Skin epidermis (tissue), 12 donors: ENCODE measurements around the gene FBRSL1.

Experiments
- H3K27ac ChIP-seq, 21 experiments: fragments of 200-600 bp; sonication (generic) in 11 of 21; one replicate each; pipeline ENCODE4 v1.5.0; 2020; ENCODE audit warnings: mild to moderate bottlenecking in 3 of 21, inconsistent platforms in 2 of 21, moderate library complexity in 2 of 21
- H3K4me3 ChIP-seq, 7 experiments: fragments of 200-600 bp; sonication (generic) in 2 of 7; one replicate each; pipeline ENCODE4 v1.5.0; 2020; ENCODE audit warnings: inconsistent platforms in 2 of 7, mild to moderate bottlenecking in 2 of 7, moderate library complexity in 1 of 7

FBRSL1 gene

DNA sequence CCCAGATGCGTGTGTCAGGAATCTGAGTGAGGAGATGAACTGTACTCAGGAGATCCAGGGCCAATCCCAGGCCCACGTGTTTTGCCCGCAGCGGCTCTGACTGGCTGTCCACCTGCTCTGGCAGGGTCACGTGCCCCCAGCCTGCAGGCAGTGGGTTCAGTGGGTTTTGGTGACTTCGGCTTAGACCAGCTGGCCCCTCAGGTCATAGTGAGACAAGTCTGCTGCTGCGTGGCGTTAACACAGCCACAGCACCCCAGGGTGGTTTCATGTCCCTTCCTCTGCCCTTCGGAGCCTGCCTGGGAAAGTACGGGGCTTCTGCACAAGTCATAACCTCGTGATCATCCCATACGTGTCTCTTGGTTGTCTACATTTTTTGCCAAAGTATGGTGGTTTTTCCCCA, 2.6 kb downstream of the FBRSL1 start:
- H3K4me3 ChIP-seq: peak overlapping the region in 2 of 7 experiments; percentile 13 to 64
- peak overlapping the region in 1 of 21 experiments; percentile 34 for H3K27ac ChIP-seq

DNA sequence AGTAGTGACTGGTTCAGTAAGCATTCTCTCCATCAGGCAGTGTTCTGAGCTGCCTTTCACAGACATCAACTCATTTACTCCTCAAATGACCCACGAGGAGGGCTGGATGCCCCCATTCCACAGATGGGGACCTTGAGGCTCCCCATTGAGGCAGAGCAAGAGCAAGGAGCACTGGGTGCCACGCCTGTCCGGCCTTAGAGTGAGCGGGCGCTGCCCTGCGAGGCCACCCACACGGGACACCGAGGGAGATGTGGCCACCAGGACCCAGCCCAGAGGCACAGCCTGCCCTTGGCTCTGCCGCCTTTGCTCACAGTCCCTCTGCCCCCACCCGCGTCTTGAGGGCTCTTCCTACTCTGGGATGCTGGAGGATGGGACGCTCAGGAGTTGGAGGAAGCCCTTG, 3.0 kb downstream of the FBRSL1 start:
- Histone ChIP-seq H3K27ac (peak overlapping the region in 1 of 21 experiments; percentile 34), H3K4me3 (no peak overlapping the region)

DNA sequence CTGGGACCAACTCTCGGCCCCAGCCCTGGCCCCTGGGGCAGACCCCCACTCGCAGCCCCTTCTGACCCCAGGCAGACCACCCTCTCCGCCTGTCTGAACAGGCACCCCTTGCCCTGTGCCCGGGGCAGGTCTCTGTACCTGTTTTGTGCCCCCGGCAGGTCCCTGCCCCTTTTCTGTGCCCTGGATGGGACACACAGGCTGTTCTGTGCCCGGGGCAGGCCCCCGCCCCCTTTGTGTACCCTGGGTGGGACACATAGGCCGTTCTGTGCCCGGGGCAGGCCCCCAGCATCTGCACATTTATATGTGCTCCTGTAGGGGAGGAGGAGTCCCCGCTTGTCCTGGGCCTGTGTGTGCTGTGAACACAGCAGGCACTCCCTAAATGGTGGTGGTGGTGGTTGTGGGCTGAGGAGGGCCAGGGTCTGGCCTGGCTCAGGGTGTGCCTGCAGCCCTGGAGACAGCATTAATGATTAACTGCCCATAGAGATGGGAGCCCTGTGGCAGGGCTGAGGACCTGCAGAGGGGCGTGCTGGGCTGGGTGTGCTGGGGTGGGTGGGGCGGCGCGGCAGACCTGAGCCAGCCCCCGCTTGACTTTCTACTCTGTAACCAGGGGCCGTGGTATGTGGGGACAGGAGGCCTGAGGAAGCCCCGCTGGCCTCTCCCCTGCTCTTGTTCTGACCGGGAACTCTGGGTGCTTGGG, 3.7 kb downstream of the FBRSL1 start:
- H3K4me3 ChIP-seq: no peak overlapping the region
- peak overlapping the region in 7 of 21 experiments; percentile 4 to 43 (median 26) for H3K27ac ChIP-seq

DNA sequence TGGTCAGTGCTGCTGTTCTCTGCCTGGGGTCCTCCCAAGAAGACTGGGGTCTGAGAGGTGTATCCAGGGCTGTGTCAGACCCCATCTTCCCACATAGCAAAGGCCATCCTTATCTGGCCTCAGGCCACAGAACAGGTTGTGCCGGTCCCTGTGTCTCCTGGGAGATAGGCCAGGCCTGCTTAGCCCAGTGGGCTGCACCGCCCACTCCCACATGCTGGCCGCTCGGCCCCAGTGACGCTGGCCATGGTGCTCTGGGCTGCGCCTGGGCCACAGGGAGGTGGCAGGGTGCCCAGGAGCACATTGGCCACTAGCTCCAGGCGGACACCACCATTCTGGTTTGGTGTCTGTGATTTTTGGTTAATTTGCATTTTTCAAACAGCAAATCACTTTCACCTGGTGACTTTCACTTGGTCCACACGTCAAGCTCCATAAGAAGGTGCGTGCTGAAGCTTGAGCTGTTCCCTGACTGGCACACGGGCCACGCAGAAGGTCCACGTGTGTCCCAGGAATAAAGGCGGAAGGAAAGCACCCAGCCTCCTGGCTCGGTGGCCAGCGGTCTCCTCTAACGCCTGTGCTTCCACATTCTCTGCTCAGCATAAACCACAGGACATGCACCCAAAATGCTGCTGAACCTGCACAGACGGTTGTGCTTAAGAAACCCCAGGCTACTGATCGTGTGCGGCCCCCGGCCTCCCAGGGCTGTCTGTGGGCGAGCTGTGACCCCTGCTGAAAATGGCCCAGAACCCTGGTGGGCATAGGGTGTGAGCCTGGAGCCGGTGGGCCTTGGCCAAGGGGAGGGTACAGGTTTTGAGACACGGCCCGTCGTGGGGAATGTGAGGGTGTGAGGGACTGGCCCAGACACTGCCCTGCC, 4.6 kb downstream of the FBRSL1 start:
- H3K4me3 ChIP-seq: no peak overlapping the region
- H3K27ac ChIP-seq: peak overlapping the region in 5 of 21 experiments; percentile 4 to 43 (median 21)

DNA sequence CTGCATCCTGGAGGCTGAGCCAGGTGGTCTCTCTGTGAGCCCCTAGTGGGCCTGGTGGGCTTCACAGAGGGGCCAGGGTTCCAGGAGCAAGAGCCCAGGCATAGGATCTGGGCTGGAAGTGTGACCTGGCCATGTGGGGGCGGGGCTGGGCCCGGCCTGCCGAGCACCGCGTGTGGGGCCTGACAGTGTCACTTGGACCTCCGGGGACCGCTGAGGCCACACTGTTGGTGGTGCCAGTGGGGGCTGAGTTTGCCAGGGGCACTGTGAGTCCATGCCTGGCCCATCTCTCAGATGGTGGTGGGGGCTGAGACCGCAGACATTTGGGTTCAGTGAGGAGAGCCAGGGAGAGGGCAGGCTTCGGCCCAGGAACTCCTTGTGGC, 5.2 kb downstream of the FBRSL1 start:
- peak overlapping the region in 2 of 21 experiments; percentile 21 to 24 for H3K27ac ChIP-seq
- H3K4me3 ChIP-seq: no peak overlapping the region

DNA sequence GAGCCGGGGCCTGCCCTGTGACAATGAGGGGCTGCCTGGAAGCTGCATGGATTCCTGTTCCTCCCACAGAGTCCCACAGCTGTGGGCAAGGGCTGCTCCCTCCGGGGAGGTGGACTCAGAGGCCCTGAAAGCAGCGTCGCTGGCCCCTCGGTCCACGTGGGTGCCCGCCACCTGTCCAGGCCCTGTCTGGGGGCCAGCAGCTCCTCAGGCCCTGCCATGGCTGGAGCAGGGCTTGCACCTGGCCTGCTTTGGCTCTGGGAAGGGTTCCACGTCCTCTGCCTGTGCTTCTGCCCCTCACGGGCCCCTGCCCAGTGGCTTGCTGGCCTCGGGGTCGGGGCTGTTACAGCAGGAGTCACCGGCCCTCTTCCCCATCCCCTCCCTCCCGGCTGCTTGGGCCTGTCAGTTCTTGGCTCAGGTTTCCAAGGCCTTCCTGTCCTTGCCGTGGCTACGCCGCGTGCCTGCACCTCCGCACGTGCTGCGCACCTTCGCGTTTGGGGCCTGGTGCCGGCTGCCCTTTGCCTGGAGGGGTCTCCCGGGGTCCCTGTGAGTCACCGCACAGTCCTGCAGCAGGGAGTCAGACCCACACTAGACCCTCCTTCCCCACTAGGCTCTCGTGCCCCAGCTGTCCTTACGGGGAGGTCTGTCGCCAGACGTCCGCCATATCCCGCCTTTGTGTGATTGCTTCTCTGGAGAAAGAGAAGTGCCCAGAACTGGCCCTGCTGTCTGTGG, 5.8 kb downstream of the FBRSL1 start:
- Histone ChIP-seq H3K4me3 (no peak overlapping the region), H3K27ac (peak overlapping the region in 1 of 21 experiments; percentile 24)

DNA sequence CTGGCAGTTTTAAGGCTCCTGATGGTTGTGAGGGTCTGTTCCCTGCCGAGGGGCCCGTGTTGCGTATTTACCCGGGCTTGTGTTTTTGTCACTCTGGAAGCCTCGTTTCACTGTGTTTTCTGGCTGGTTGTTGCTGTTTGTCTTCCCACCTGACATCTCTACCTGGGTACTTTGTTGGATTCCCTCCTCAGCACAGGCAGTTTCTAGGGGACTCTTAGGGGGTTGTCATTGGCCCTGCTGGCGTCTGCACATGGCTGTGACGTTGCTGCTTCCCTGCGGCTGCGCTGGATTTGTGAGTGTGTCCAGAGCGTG, 6.4 kb downstream of the FBRSL1 start:
- Histone ChIP-seq H3K27ac (no peak overlapping the region), H3K4me3 (no peak overlapping the region)

DNA sequence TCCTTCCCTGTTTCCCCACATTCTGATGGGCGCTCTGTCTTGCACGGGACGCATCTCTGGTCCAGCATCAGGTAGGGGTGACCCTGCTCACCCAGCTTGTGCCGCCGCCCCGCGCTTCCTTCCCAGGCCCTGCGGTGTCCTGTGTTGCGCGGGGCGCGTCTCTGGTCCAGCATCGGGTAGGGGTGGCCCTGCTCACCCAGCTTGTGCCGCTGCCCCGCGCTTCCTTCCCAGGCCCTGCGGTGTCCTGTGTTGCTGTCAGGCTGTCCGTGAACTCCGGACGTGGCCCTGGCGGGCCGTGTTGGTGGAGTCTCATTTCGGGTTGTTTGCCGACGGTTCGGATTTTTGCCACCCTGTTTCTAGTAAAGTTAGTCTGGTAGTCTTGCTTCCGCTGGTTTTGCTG, 6.8 kb downstream of the FBRSL1 start:
- Histone ChIP-seq H3K4me3 (no peak overlapping the region), H3K27ac (no peak overlapping the region)

DNA sequence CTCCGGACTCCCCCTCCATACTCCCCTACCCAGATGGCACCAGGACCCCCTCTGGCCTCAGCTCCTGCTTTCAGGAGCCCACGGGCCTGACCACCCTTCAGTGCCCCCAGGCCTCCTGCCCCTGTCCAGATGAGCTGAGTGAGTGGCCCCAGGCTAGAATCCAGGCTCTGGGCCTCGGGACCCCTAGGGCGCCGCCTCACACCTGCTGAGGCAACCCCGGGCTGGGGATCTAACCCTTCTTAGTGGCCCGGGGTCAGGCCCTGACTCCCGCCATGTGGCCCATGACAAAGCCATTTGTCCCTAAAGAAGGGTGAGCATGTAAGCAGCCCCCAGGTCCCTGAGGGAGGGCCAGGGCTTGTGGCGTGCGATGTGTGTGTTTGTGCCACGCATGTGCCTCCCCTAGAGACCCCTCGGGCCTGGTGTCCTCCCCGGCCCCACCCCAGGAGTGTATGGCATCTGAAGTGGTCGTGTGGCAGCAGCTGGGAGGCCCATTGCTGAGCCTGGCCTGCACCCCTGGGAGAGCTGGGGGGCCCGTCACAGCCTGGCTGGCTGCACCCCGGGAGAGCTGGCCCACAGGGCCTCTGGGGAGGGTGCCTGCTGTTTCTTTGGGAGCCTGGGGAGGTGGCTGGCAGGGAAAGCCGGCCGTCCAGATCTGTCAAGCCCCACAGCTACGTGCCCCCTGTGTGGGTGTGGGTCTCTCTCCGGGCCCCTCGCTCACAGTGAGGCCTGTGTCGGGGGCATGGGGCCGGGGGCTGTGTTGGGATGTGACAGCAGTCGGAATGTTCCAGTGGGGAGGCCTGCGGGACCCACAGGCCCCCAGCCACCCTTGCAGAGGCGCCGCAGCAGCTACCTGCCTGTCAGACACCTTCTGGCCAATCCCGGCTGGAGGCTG, 7.8 kb downstream of the FBRSL1 start:
- H3K27ac ChIP-seq: no peak overlapping the region
- H3K4me3 ChIP-seq: no peak overlapping the region

DNA sequence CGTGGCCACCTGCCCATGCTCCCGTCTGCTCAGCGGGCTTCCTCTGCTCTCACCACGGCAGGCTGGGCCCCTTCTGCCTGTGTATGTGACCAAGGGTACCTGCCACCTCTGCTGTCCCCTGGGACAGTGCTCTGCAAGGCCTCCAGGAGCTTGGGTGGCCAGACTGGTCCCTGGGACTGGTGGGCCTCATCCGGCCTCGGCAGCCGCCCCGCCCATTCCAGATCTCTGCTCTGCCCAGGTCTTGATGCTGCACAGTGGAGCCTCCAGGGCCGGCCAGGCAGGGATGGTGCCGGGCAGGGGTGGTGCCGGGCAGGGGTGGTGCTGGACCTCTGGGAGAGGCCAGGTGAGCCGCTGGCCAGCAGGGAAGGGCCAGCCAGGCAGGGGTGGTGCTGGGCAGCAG, 9.0 kb downstream of the FBRSL1 start:
- Histone ChIP-seq H3K27ac (no peak overlapping the region), H3K4me3 (no peak overlapping the region)

DNA sequence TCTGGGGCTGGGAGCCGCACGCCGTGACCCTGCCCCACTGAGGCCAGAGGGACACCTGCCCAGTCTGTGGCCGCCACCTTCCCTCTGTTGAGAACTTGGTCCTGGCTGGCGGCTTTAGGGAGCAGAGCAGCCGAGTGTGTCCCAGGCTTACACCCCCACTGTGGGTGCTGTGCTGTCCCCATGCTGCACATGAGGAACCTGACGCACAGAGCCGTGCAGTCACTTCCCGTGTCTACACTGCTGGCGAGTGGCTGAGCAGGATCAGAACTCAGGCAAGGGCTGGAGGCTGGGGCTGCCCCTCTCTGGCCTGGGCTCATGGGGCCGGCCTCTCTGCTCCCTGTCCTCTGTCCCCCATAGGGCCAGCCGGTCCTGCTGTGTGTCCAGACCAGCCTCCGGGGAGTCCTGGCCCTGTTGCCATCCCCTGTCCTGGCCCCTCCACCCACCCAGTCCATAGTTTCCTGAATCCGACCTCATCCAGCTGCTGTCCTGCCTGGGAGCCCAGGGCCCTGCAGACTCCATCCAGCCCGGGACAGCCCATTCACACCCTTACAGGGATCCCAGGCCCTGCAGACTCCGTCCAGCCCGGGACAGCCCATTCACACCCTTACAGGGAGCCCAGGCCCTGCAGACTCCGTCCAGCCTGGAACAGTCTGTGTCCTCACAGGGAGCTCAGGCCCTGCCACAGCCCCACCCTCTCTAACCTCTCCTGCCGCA, 10.3 kb downstream of the FBRSL1 start:
- no peak overlapping the region for H3K4me3 ChIP-seq
- no peak overlapping the region for H3K27ac ChIP-seq

DNA sequence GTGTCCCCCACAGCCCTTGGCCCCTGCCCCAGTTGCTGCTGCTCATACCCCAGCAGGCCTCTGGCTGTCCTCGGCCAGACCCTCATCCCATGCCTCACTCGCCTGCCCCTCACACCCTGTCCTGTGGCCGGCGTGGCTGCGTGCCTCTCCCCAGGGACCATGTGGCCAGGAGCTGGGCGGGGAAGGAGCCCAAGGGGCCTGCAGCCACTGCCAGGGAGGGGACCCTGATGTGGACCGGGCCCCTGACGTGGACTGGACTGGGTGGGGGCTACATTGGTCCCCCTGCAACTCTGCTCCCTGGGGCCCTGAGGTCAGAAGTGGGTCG, 10.9 kb downstream of the FBRSL1 start:
- no peak overlapping the region for H3K27ac ChIP-seq
- no peak overlapping the region for H3K4me3 ChIP-seq

DNA sequence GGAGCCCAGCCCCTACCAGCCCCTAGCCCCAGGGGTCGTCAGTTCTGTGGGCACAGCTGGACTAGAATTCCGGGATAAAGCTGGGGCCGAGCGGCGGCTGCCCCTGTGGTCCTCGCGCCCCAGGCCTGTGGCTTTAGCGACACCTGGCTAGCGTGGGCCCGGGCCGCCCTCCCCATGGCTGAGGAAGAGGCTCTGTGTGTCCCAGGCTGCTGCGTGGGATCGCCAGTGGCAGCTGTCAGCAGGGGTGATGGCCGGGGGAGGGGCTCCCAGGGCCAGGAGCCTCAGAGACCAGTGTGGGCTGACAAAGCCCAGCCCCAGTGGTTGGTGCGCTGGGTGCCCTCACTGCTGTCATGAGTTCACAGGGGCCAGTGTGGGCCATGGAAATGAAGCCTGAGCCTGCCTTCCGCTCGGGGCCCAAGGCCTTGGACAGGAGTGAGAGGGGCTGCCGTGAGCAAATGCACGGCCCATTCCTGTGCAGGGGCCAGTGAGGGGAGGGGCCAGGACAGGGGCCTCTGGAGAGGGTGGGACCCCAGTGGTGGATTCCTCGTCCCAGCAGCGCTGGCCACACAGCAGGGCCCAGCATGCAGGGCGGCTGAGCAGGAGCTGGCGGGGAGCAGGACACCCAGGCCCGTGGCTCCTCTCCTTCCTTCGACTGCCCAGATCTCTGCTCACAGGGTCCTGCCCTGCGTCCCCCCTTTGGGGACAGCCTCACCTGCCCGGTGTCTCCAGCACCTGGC, 11.4 kb downstream of the FBRSL1 start:
- no peak overlapping the region for H3K27ac ChIP-seq
- no peak overlapping the region for H3K4me3 ChIP-seq

DNA sequence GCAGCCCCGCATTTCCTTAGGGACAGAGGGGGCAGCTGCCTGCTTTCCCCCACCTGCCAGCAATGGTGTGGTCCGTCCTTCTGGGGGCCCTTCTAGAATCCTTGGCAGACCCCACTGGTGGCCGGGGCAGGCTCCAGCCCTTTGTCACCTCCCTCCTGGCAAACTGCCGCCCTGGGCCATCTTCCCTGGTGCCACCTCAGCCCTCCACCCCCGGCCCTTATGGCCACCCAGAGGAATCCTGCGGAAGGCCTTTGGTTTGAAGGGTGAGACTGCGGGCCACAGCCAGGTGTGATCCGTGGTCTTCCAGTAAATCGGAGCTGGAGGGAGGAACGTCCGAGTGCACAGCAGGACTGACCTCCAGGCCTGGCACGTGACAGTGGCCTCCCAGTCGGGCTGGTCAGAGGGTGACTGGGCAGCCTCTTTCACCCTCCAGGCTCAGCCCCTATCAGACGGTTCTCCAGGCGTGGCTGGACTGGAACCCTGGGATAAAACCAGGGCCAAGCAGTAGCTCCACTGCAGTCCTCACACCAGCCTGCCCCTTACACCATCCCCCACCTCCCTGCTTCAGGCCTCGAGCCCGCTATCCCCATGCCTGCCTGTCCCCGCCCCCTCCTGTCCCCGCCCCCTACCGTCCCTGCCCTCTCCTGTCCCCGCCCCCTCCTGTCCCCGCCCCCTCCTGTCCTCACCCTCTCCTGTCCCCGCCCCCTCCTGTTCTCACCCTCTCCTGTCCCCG, 12.4 kb downstream of the FBRSL1 start:
- Histone ChIP-seq H3K4me3 (no peak overlapping the region), H3K27ac (no peak overlapping the region)

DNA sequence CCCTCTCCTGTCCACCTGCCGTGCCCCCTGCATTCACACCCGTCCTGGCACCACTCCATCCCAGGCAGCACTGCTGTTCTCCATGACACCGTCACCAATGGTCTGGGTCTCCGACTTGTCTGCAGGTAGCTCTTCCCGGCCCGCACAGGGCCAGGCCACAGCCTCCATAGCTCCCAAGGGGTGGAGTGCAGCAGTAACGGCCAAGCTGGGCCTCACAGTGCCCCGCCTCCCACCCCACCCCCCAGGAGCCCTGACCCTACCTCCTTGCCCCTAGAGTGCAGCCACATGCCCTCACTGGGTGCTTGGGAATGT, 12.9 kb downstream of the FBRSL1 start:
- Histone ChIP-seq H3K4me3 (no peak overlapping the region), H3K27ac (no peak overlapping the region)

DNA sequence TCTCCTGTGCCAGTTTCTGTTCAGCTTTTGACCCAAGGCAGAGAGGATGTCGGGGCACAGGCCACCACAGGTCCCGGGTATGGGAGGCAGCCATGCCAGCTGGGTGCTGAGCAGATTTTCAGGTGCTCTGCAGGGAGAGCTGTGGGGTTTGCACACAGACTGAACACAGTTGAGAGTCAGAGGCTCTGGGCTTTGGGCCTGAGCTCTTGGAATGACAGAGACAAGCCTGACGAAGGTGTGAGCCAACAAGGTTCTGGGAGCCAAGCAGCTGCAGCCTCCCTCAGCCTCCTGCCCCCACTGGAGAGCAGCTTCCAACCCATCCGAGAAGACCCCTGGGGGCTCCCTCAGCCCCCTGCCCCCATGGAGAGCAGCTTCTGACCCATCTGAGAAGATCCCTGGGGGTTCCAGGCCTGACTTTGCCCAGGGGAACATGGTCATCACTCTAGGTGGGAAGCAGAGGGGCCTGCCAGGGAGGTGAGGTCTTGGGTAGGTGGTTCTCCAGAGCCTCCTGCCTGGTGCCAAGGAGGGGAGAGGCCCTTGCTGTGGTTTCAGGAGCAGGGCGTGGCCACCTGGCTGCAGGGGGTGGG, 13.8 kb downstream of the FBRSL1 start:
- H3K27ac ChIP-seq: peak overlapping the region in 2 of 21 experiments; percentile 5 to 19
- no peak overlapping the region for H3K4me3 ChIP-seq

DNA sequence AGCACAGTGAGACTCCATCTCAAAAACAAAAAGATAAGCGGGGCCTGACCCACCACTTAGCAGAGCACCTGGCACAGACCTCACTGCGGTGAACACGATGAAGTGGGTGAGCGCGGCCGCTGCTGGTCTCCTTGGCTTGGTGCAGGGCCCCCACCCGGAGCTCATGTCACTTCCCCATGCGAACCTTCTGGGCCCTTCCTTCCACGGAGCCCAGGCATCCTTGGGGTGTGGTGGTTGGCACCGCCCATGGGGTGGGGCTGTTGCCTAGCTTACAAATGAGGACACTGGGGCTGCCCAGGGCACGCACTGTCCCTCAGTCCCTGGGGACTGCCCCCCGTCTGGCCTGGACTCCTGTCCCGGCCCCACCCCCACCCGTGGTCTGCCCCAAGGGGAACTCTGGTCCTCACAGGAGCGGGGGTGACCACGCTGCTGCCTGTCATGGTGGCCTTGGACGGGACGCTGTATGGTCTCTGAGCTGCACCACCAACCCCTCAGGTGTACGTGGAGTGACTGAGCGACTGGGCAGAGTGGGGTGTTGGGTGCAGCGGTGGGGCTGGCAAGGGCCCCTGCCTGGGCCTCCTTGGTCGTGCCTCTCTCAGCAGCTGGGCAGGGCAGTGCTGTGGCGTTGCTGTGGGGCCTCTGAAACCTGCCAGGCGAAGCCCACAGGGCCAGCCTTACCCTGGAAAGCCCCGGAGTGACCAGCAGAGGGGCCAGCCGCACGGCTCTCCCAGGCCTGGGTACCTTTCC, 15.3 kb downstream of the FBRSL1 start:
- H3K4me3 ChIP-seq: no peak overlapping the region
- peak overlapping the region in 4 of 21 experiments; percentile 3 to 39 (median 25) for H3K27ac ChIP-seq
